NCI-H1436 treated with DMSO at 0.1 percent for 48 hours (cell line): Measurements from ENCODE around the gene BEST2.
"Not testable (repeated sequence)": the region's sequence is repeated elsewhere in the genome, so short reads cannot be mapped to it uniquely, and the experiment has no call there.

Experiments
- DNase-seq: peaks from one replicate; lab custom pipeline; 2025; lab: John Stamatoyannopoulos, UW

Gene BEST2

GRCh38 chr19:12788042-12788681 lies 36.6 kb downstream of the BEST2 start:
- no peak for DNase-seq

- no peak for DNase-seq
Observed at GRCh38 chr19:12788682-12789097, 37.1 kb downstream of the BEST2 start.

- no peak for DNase-seq
Observed at GRCh38 chr19:12789098-12789903, 37.7 kb downstream of the BEST2 start.

- peak; percentile 60 for DNase-seq
Observed at GRCh38 chr19:12789904-12790619, 38.5 kb downstream of the BEST2 start.

- no peak for DNase-seq
Observed at GRCh38 chr19:12790628-12791344, 39.2 kb downstream of the BEST2 start.

- peak; percentile 66 for DNase-seq
Observed at GRCh38 chr19:12791345-12792050, 39.9 kb downstream of the BEST2 start, which contains the start of gene JUNB. Gene JUNB, plus strand, starts transcription at chr19:12791486. Its CDS starts 286 bp downstream, at chr19:12791772.

- no peak for DNase-seq
Observed at GRCh38 chr19:12792051-12792852, 40.7 kb downstream of the BEST2 start.

- no peak for DNase-seq
Observed at GRCh38 chr19:12792853-12793289, 41.3 kb downstream of the BEST2 start.

GRCh38 chr19:12793290-12794195 lies 42.0 kb downstream of the BEST2 start:
- peak; percentile 51 for DNase-seq

- no peak for DNase-seq
Observed at GRCh38 chr19:12794196-12794941, 42.8 kb downstream of the BEST2 start.

GRCh38 chr19:12794971-12795381 lies 43.4 kb downstream of the BEST2 start:
- DNase-seq = no peak

GRCh38 chr19:12796146-12797071 lies 44.8 kb downstream of the BEST2 start:
- no peak for DNase-seq

GRCh38 chr19:12797141-12797587 lies 45.6 kb downstream of the BEST2 start:
- no peak for DNase-seq

- not testable (repeated sequence) for DNase-seq
Observed at GRCh38 chr19:12797607-12798006, 46.0 kb downstream of the BEST2 start.

GRCh38 chr19:12799742-12800465 lies 48.3 kb downstream of the BEST2 start:
- DNase-seq = no peak

- DNase-seq = no peak
Observed at GRCh38 chr19:12800466-12800770, 48.8 kb downstream of the BEST2 start.

- DNase-seq = no peak
Observed at GRCh38 chr19:12800923-12801465, 49.4 kb downstream of the BEST2 start.
